Panc1 (cell line): ENCODE measurements around the gene TNNT3. TPM values are rescaled to one million over a fixed set of nuclear protein-coding genes. Genes with fewer than 3 reads are reported as not detected.

Source experiments
- ATAC-seq: fragments of 200-7000 bp; cut with Tn5 transposase; 2 replicates; pipeline ENCODE4 v1.9.1; 2020; ENCODE audit warnings: mild to moderate bottlenecking, moderate library complexity
- BruUV-seq: library from RNA; stranded (reverse); fragments of 400-500 nt; replicated peaks from 2 replicates; lab custom pipeline; 2021; lab: Mats Ljungman, UMichigan
- CTCF ChIA-PET: fragments of 300-600 bp; sonication (Branson Sonifier 250); formaldehyde crosslinking; loops from one replicate; lab custom pipeline; 2022; ENCODE audit warnings: antibody characterized with exemption; lab: Charles Lee
- POLR2A ChIA-PET: fragments of 300-600 bp; sonication (Branson Sonifier 250); formaldehyde crosslinking; loops from one replicate; lab custom pipeline; 2022; ENCODE audit warnings: antibody characterized with exemption; lab: Charles Lee
- DNase-seq: peaks from one replicate; pipeline ENCODE4 v3.0.0-alpha.2; 2010; ENCODE audit warnings: low read depth, low spot score
- H3K27ac ChIP-seq: 2 replicates; pipeline ENCODE4 v1.5.1; 2011; ENCODE audit warnings: mild to moderate bottlenecking, low read length, inconsistent platforms
- H3K27me3 ChIP-seq: fragments of 200-500 bp; sonication (Bioruptor generic); 2 replicates; pipeline ENCODE4 v1.6.0; 2014; ENCODE audit warnings: low read length, inconsistent platforms; ENCODE audit not compliant: control insufficient read depth, insufficient read depth
- H3K36me3 ChIP-seq: fragments of 200-500 bp; sonication (Bioruptor generic); 2 replicates; pipeline ENCODE4 v1.5.1; 2014; ENCODE audit warnings: inconsistent platforms, mild to moderate bottlenecking, low read length, moderate library complexity; ENCODE audit not compliant: control insufficient read depth, insufficient read depth
- H3K4me1 ChIP-seq: 2 replicates; pipeline ENCODE4 v1.5.1; 2011; ENCODE audit warnings: inconsistent platforms, mild to moderate bottlenecking, low read length, moderate library complexity; ENCODE audit not compliant: control insufficient read depth, insufficient read depth
- H3K4me3 ChIP-seq, 2 experiments: 2 replicates each; pipeline ENCODE4 v1.5.1; 2011 to 2012; ENCODE audit warnings: low read depth in 2 of 2, low read length in 2 of 2, mild to moderate bottlenecking in 2 of 2, inconsistent platforms in 1 of 2, moderate library complexity in 1 of 2
- H3K9me3 ChIP-seq: fragments of 200-500 bp; sonication (Bioruptor generic); 2 replicates; pipeline ENCODE4 v1.5.1; 2014; ENCODE audit warnings: low read depth, mild to moderate bottlenecking, inconsistent platforms, low read length, moderate library complexity; ENCODE audit not compliant: control insufficient read depth, insufficient read depth
- CTCF ChIP-seq: fragments of 450-650 bp; IDR thresholded peaks from 2 replicates; pipeline ENCODE4 v1.5.1; 2017; ENCODE audit warnings: mild to moderate bottlenecking
- POLR2AphosphoS5 ChIP-seq: IDR thresholded peaks from 2 replicates; pipeline ENCODE4 v1.6.1; 2012; ENCODE audit warnings: mild to moderate bottlenecking, low read depth, low read length, moderate library complexity
- REST ChIP-seq, 2 experiments: IDR thresholded peaks; 2 replicates each; pipeline ENCODE4 v1.6.1; 2011 to 2012; ENCODE audit warnings: low read depth in 2 of 2, control low read depth in 1 of 2, low read length in 1 of 2, mild to moderate bottlenecking in 1 of 2, moderate library complexity in 1 of 2; ENCODE audit not compliant: insufficient read depth in 1 of 2
- SIN3A ChIP-seq: IDR thresholded peaks from 2 replicates; pipeline ENCODE4 v1.6.1; 2012; ENCODE audit warnings: low read depth, mild to moderate bottlenecking, low read length, moderate library complexity, borderline replicate concordance; ENCODE audit not compliant: insufficient read depth
- TCF7L2 ChIP-seq: IDR thresholded peaks from 2 replicates; pipeline ENCODE4 v1.6.1; 2011; ENCODE audit warnings: mild to moderate bottlenecking, low read depth, low read length, inconsistent platforms
- in situ Hi-C: cut with HindIII; loops from 2 replicates; pipeline ENCODE4 v1.10.0; 2016; ENCODE audit warnings: low sequenced_read_pairs, low pct_unique_long_range_greater_than_20kb
- intact Hi-C: fragments of 100-400 bp; cut with micrococcal nuclease; formaldehyde crosslinking; loops from one replicate; pipeline ENCODE4 v1.10.0; 2022; ENCODE audit not compliant: unreplicated experiment
- total RNA-seq: library from RNA; stranded (reverse); gene quantifications from one replicate; pipeline ENCODE4 v1.2.1, GENCODE V29; 2021; ENCODE audit not compliant: unreplicated experiment

The TNNT3 gene
- total RNA-seq, 1 experiment from 2014 or later = 0.41 TPM

- no peaks in the 10 kb centered on the region for H3K27me3 ChIP-seq
- no peak overlapping the region for H3K27ac ChIP-seq
- no peak overlapping the region for H3K4me3 ChIP-seq
- TF ChIP-seq CTCF (no peak), POLR2AphosphoS5 (no peak), REST (IDR thresholded peaks at IDR 0.05; ENCODE audit: insufficient read depth in 1 of 2, low read depth in 2 of 2, low read length in 1 of 2) (no peak), SIN3A (no peak), TCF7L2 (no peak)
- intact Hi-C loops (no loop called here), in situ Hi-C loops (no loop called here)
- ChIA-PET POLR2A (no interaction called here), CTCF (interaction anchor here (0.6 kb wide), 2 partner anchors 57 to 391 kb away, joined by 3 to 4 read pairs; no protein-coding TSS in a partner anchor)
- DNase-seq (no peak), ATAC-seq (no peak)
- no peaks in the 10 kb centered on the region for H3K4me1 ChIP-seq
- no peaks in the 10 kb centered on the region for H3K36me3 ChIP-seq
- H3K9me3 ChIP-seq = no peaks in the 10 kb centered on the region
- no TSS peak for BruUV-seq
Observed at GRCh38 chr11:1888811-1889210, 30.7 kb upstream of the TNNT3 start.

- DNase-seq = no peak
- no peak for TF ChIP-seq REST (IDR thresholded peaks at IDR 0.05; ENCODE audit: insufficient read depth in 1 of 2, low read depth in 2 of 2, low read length in 1 of 2)
- TF ChIP-seq SIN3A = no peak
- TF ChIP-seq TCF7L2 = no peak
- no peak overlapping the region for H3K4me3 ChIP-seq
- intact Hi-C loops = no loop called here
- CTCF ChIA-PET = interaction anchor here (0.6 kb wide), 2 partner anchors 57 to 391 kb away, joined by 3 to 4 read pairs; no protein-coding TSS in a partner anchor
- no TSS peak for BruUV-seq
- no peak overlapping the region for H3K27ac ChIP-seq
- in situ Hi-C loops = no loop called here
- H3K4me1 ChIP-seq = no peaks in the 10 kb centered on the region
- POLR2A ChIA-PET = no interaction called here
- no peaks in the 10 kb centered on the region for H3K9me3 ChIP-seq
- H3K36me3 ChIP-seq = no peaks in the 10 kb centered on the region
- H3K27me3 ChIP-seq = no peaks in the 10 kb centered on the region
- no peak for ATAC-seq
Observed at GRCh38 chr11:1889224-1889930, 30.1 kb upstream of the TNNT3 start.
